Dermis blood vessel endothelial cell (primary cell): ENCODE results near the gene RDH13. TPM values are rescaled to one million over a fixed set of nuclear protein-coding genes. Genes with fewer than 3 reads are reported as not detected.
A peak's percentile ranks its signal among the peaks of the same experiment; 100 is the strongest.

Experiments
- DNase-seq: peaks from one replicate; pipeline ENCODE4 v3.0.0; 2010
- total RNA-seq: library from RNA; depleted of rRNA; stranded (reverse); fragments of >200 nt; gene quantifications from 2 replicates; pipeline ENCODE4 v1.2.3, GENCODE V29; 2014

RDH13 gene
- total RNA-seq, 1 donor from 2014 or later, result 18.4 TPM

GRCh38 chr19:55091126-55091910 is 28.4 kb upstream of the RDH13 start:
- no peak for DNase-seq

- DNase-seq, result no peak
These were observed 27.6 kb upstream of the RDH13 start for GRCh38 chr19:55090564-55090963.

GRCh38 chr19:55089342-55089944 is 26.5 kb upstream of the RDH13 start:
- DNase-seq, result no peak

- peak; percentile 82 for DNase-seq
These were observed 25.8 kb upstream of the RDH13 start for GRCh38 chr19:55088543-55089341.

GRCh38 chr19:55088021-55088451 is 25.1 kb upstream of the RDH13 start:
- DNase-seq, result no peak

GRCh38 chr19:55087542-55087901 is 24.6 kb upstream of the RDH13 start:
- DNase-seq, result peak; percentile 54

- peak; percentile 95 for DNase-seq
These were observed 24.0 kb upstream of the RDH13 start for GRCh38 chr19:55086730-55087541.

GRCh38 chr19:55085923-55086715 is 23.2 kb upstream of the RDH13 start:
- DNase-seq, result no peak

GRCh38 chr19:55084416-55084815 is 21.5 kb upstream of the RDH13 start:
- DNase-seq, result no peak

GRCh38 chr19:55083004-55083850 is 20.3 kb upstream of the RDH13 start:
- DNase-seq, result no peak

GRCh38 chr19:55082020-55082851 is 19.3 kb upstream of the RDH13 start:
- DNase-seq, result peak; percentile 77

- no peak for DNase-seq
These were observed 18.7 kb upstream of the RDH13 start for GRCh38 chr19:55081770-55082019.

- peak; percentile 80 for DNase-seq
These were observed 18.2 kb upstream of the RDH13 start for GRCh38 chr19:55080968-55081769.

GRCh38 chr19:55080121-55080967 is 17.4 kb upstream of the RDH13 start:
- DNase-seq, result peak; percentile 69

- no peak for DNase-seq
These were observed 16.6 kb upstream of the RDH13 start for GRCh38 chr19:55079400-55080038.

- no peak for DNase-seq
These were observed 16.0 kb upstream of the RDH13 start for GRCh38 chr19:55078996-55079395.

- DNase-seq, result no peak
These were observed 14.2 kb upstream of the RDH13 start for GRCh38 chr19:55077106-55077505.

GRCh38 chr19:55076321-55076720 is 13.4 kb upstream of the RDH13 start:
- DNase-seq, result no peak
